Stimulated activated naive CD4-positive, alpha-beta T cell (primary cell): ENCODE results near the gene TADA2B.

Experiments used
- DNase-seq, 6 experiments: peaks; one replicate each; lab custom pipeline; 2025; lab: John Stamatoyannopoulos, UW

The TADA2B gene, protein sequence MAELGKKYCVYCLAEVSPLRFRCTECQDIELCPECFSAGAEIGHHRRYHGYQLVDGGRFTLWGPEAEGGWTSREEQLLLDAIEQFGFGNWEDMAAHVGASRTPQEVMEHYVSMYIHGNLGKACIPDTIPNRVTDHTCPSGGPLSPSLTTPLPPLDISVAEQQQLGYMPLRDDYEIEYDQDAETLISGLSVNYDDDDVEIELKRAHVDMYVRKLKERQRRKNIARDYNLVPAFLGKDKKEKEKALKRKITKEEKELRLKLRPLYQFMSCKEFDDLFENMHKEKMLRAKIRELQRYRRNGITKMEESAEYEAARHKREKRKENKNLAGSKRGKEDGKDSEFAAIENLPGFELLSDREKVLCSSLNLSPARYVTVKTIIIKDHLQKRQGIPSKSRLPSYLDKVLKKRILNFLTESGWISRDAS

GRCh38 chr4:7043284-7044136 is at the start of gene TADA2B:
Gene TADA2B (plus strand): TSS chr4:7043372. CDS start chr4:7043580, 208 bp downstream.
- peak; percentile 38 to 69 (median 62) for DNase-seq

DNA sequence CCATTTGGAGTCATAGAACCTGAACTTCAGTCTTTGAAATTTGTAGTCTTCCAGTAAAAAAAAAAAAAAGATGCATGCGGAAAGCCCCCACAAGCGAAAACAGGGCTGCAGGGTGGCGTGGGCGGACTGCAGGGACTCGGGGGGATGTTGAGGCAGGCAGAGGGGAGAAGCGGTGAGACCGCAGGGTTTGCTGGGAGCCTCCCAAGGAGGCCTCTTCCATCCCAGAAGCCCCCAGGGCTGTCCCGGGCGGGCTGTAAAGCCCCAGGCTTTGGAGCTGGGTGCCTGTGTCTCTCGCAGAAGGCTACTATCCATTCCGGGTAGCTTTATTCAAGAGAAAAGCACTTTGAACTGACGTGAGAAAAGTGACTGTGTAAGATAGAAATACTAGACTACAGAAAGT is 46.7 kb upstream of the TADA2B start:
- DNase-seq: no peak

DNA sequence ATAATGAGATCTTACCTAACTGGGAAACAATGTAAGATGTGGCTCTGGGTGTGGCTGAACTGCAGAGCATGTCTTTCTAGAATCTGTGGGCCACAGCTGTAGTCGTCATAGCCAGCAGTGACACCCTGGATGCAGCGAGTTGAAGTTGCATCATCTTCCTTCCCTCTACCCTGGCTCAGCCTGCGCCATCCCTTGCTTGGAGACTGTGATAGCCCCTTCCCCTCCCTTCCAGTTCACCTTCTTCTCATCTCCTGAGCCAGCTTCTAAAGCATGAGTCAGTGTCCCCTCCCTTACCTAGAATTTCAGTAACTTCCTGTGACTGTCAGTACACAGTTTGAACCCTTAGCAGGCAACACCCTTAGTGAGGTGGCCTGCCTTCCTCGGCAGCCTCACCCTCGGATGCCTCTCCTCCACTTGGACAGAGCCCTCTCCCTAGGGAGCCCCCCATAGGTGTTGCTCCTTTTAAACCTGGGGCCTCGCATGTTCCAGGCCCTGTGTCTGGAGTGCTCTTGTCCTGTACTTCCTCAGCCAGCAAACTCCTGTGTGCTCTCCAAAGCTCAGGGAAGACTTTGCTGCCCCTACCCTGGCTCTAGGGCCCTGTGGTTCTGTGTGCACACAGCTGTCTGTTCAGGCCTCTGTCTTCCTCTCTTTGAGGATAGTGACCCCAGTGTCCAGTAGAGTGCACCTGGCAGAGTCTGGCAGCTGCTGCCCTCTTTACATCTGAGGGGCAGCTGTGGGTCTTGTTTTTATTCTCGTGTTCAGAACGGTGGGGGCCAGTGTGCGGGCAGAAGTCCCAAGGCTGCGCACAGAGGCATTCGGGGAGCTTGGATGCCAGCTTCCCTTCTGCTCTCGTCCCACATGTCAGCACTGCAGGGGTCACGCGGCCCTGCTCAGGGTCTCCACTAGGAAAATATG is 43.7 kb upstream of the TADA2B start:
- DNase-seq: no peak

GRCh38 chr4:7000421-7001176 is 42.6 kb upstream of the TADA2B start:
- no peak for DNase-seq

GRCh38 chr4:7001271-7001670 is 41.9 kb upstream of the TADA2B start:
- DNase-seq: no peak

GRCh38 chr4:7002336-7002735 is 40.8 kb upstream of the TADA2B start:
- DNase-seq: no peak

- DNase-seq: no peak
These were observed 39.8 kb upstream of the TADA2B start for GRCh38 chr4:7003176-7003878.

GRCh38 chr4:7003879-7004240 is 39.3 kb upstream of the TADA2B start:
- no peak for DNase-seq

DNA sequence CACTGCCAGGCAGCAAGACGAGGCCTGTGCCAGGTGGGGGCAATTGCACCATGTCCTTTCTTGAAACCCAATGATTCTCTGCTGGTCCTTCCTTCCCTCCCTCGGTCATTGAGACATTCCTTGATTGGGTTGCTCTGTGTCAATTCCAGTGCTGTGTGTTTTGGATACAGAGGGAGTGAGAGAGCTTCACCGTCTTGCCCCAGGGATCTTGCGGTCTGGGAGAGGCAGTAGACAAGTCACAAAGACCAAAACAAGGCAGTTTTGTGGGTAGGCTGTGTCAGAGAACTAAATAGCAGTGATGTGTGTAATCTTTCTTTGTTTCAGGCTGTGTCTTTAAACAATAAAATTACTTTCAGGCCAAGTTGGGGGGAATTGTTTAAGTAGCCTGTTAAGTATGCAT is 38.8 kb upstream of the TADA2B start:
- no peak for DNase-seq

- DNase-seq: no peak
These were observed 37.6 kb upstream of the TADA2B start for GRCh38 chr4:7005571-7005970.

DNA sequence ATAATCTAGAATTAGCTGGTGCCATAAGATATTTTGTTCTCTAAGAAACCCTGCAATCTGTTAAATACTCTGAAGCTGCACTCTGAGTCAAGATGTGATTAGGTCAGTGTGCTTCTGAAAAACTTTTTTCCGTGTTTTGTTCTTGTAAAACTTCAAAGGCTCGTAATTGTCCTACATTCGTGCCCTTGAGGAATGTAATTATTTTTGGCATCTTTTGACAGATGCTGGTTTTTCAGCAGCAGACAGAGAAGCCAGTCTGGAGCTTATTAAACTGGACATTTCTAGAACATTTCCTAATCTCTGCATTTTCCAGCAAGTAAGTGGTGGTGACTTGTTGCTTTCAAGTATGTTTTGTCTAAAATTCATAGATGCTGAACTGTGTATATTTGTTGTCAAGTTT is 36.8 kb upstream of the TADA2B start:
- no peak for DNase-seq

- no peak for DNase-seq
These were observed 35.8 kb upstream of the TADA2B start for GRCh38 chr4:7007142-7007907.

GRCh38 chr4:7007944-7008343 is 35.2 kb upstream of the TADA2B start:
- no peak for DNase-seq

DNA sequence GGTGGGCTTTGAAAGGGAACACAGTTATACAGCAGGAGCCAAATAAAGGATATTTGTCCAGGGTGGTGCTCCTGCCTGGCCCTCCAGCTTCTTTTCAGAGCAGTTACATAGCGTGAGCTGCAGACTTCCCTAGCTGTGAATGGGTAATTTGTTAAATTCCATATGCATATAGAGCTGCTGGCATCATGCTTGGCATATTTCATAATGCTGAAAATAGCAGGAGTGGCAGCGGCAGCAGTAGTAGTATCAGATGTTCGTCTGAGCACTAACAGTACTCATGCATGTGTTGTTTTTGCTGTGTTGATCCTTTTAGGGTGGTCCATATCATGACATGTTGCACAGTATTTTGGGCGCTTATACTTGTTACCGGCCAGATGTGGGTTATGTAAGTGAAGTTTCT is 33.6 kb upstream of the TADA2B start:
- DNase-seq: no peak

DNA sequence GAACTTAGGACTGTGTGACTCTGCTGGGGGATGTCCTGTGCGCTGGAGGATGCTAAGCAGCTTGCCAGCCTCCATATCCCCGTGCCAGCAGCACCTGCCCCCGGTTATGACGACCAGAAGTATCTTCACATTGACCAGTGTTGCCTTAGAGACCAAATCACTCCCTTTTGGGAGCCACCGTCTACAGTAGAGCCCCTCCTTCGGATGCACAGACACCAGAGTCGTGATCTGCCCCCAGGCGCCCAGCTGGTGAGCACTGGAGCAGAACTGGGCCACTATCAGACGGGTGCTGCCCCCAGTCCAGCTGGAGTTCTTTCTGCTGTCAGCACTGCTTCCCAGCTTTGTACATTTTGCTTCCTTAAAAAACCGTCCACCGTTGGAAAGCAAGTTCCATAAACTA is 30.0 kb upstream of the TADA2B start:
- DNase-seq: no peak

DNA sequence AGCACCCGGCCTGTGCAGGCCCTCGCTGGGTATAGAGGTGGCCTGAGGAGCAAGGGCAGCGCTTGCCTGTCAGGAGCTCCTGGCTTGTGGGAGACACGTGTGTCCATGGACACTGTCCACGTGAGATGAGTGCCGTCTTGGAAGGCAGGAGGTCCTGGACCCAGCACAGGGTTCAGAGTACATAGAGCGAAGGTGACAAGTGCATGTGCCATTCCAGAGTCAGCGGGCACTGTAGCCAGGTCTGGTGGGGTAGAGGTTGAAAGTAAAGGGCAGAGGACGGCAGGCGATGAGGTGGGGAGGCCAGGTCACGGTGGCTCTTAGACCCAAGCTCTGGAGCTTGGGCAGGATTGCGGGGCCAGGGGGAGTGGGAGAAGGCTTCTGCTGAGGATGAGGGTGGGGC is 28.4 kb upstream of the TADA2B start:
- no peak for DNase-seq

DNA sequence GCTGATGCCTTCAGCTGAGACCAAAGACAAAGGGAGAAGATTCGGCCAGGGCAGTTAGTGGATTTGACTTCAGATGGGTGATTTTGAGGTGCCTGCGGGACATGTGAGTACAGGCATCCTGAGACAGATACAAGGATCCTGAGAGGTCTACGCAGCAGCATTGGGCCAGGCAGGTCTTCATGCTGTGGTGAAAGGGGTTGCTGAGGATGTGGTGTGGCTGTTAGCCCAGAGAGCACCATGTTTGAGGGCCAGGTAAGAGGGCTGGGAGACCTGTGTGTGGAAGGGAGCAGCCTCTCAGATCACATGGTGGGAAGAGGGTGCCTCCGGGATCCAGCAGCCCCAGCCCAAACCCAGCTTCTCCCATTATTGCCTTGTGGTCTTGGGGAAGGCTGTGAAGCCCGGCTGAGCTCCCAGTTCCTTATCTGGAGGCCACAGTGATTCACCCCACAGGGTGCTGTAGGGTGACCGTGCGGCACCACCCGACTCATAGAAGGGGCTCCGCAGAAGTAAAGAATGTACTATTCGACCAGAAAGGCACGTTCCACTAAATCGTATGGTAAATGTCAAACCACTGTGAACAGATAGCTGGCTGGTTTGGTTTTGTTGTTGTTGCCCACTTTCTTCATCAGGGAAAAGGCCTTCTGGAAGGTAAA is 27.7 kb upstream of the TADA2B start:
- no peak for DNase-seq

GRCh38 chr4:7016086-7016485 is 27.1 kb upstream of the TADA2B start:
- DNase-seq: no peak

DNA sequence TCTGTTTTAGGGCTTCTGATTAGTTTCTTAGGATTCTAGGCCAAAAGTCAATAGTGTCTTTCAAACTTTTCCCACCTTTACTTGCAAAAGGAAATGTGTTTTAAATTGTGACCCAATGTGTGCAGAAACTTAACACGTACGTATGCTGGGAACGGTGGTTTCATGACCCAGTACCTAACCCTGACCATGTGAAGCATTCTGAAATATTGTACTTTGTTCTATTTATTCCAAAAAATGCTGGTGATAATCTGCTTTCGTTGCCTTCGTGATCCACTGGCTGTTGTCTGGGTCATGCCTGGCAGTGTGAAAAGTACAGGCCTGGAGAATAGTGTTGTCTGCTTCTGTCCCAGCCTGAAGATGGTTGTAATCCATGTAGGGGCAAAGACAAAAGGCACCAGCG is 26.7 kb upstream of the TADA2B start:
- DNase-seq: no peak
